ENCODE results near the gene CAST.

GRCh38 chr5:96822686-96823459 lies 160.7 kb downstream of the CAST start:
- TF ChIP-seq CTCF (IDR thresholded peaks at IDR 0.05) (no peak), POLR2A (IDR thresholded peaks at IDR 0.05) (no peak)

Measured in uterus (tissue), 2 donors.